Measurements from ENCODE around the gene TMEM205.

- TF ChIP-seq CTCF (conservative IDR thresholded peaks at IDR 0.05; ENCODE audit: low read length) (no peak), EZH2phosphoT487 (IDR thresholded peaks at IDR 0.05; ENCODE audit: borderline replicate concordance, low read depth, low read length) (no peak)
Observed at GRCh38 chr19:11367528-11367927, 21.5 kb upstream of the TMEM205 start.
